Islet of Langerhans (tissue), 1 donor: ENCODE measurements around the gene ALPG.
"Not testable (repeated sequence)": the region's sequence is repeated elsewhere in the genome, so short reads cannot be mapped to it uniquely, and the experiment has no call there.

Experiments used
- FAIRE-seq: peaks from one replicate; lab custom pipeline; 2011; peaks lifted over from hg19 to GRCh38; lab: Jason Lieb, UNC

The ALPG gene

DNA sequence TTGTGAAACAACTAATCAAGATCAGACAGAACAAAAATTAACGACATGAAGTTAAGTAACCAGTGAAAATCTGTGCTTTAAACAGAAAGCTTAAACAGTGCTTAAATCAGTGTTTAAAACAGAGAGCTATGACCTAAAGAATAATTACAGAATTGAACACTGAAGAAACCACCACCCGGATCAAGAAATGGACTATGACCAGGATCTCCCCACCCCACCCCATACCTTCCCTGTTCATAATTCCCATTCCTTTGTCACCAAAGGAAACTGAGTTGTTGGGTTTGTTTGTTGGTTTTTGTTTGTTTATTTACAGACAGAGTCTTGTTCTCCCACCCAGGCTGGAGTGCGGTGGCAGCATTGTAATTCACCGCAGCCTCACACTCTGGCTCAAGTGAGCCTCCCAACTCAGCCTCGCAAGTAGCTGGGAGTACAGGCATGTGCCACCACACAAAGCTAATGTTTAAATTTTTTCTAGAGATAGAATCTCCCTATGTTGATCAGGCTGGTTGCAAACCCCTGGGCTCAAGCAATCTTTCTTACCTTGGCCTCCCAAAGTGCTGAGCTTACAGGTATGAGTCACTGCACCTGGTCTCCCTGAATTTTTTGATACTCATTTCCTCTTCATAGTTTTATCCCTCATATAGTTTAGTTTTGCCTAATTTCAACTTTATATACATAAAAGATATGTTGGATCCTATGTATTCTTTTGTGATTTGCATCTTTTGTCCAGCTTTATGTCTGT lies 8.2 kb upstream of the ALPG start:
- peak; percentile 5 for FAIRE-seq

DNA sequence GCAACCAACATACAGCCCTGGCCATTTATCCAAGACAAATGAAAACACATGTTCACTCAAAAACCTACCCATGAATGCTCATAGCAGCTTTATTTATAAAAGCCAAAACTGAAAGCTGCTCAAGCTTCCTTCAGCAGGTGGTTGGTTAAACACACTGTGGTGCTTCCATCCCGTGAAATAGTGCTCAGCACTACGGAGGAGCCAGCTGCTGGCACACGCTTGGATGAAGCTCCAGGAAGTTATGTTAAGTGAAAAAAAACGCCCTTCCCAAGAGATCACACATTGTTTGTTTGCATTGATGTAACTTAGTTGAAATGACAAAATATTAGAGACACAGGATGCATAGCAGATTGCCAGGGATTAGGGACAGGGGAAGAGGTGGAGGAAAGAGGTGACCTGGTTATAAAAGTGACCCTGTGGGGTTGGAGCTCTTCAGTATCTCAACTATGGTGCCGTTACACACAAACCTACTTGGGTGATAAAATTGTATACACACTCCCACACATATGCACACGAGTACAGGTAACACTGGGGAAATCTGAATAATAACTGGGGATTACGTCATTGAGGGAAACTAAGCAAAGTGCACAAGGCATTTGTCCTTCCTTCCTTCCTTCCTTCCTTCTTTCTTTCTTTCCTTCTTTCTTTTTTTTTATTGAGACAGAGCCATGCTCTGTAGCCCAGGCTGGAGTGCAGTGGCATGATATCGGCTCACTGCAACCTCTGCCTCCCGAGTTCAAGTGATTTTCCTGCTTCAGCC lies 6.2 kb upstream of the ALPG start:
- FAIRE-seq = peak; percentile 41

DNA sequence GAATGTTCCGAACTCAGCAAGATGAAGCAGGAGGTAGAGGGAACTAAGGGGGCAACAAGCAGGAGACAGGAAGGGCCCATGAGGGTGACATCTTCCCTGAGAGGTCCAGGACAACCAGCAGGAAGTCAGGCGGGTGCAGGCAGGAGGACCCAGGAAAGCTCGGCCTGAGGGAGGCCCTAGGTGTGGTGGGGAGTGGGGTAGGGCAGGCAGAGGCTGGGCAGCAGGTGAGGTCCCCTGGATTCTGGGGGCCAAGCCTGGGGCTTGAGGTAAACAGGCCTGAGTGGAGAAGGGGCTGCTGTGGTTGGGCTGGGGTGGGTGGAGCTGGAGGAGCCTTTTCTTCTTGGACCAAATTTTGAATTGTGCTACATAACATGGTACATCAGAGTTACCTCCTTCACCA lies 4.1 kb upstream of the ALPG start:
- FAIRE-seq = no peak

DNA sequence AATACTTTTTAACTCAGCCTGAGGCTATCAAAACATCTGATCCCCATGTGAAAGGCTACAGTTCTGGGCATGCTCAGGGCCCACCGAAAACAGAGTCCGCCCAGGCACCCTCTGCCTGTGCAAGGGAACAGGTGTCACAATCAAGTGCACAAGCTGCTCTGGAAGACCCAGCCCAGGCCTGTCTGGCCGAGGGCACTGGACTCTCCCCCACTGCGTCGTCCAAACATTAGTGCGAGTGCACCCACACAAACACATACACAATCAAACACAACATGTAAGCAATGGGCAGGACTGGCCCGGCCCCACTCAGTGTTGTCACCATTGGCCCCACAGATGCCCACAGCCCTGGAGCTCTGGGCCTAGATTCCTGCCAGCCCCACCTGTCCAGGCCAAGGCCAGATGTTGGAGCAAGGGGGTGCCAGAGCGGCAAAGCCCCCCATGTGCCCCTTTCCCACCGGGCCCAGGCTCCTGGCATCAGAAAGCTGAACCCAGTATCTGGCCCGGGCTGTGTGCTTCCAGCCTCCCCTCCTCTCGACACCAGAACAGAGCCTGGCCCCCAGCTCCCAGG lies 617 bp upstream of the ALPG start:
- FAIRE-seq = no peak

DNA sequence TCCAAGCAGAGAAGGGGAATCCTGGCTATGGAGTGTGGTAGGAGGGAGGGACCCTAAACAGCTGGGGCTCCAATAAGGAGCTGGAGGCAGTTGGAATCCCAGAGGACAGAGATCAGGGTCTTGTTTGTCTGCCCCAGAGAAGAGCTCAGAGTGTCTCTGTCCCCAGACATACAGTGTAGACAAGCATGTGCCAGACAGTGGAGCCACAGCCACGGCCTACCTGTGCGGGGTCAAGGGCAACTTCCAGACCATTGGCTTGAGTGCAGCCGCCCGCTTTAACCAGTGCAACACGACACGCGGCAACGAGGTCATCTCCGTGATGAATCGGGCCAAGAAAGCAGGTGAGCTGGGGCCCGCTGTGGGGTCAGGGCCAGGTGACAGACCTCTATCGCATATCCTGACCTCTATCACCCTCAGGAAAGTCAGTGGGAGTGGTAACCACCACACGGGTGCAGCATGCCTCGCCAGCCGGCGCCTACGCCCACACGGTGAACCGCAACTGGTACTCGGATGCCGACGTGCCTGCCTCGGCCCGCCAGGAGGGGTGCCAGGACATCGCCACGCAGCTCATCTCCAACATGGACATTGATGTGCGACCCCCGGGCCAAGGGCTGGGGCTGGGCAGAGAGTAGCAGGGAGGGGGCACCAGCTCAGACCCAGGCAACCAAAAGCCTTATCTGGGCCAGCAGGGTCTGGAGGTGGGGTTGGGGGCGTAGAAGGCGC lies 945 bp downstream of the ALPG start:
- not testable (repeated sequence) for FAIRE-seq

DNA sequence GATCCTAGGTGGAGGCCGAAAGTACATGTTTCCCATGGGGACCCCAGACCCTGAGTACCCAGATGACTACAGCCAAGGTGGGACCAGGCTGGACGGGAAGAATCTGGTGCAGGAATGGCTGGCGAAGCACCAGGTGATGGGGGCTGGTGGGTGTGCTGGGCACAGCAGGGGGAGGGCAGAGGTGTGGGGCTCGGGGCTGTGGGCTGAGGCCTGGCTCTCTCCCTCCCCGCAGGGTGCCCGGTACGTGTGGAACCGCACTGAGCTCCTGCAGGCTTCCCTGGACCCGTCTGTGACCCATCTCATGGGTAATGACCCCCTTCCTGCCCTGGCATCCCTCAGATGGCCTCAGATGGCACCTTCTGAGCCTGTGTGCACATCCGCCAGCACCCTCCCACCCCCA lies 1.6 kb downstream of the ALPG start:
- FAIRE-seq = not testable (repeated sequence)

DNA sequence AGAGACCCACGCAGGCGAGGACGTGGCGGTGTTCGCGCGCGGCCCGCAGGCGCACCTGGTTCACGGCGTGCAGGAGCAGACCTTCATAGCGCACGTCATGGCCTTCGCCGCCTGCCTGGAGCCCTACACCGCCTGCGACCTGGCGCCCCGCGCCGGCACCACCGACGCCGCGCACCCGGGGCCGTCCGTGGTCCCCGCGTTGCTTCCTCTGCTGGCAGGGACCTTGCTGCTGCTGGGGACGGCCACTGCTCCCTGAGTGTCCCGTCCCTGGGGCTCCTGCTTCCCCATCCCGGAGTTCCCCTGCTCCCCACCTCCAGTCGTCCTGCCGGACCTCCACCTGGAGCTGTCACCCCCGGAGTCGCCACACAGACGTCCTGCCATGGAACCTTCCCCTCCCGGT lies 3.0 kb downstream of the ALPG start:
- not testable (repeated sequence) for FAIRE-seq

DNA sequence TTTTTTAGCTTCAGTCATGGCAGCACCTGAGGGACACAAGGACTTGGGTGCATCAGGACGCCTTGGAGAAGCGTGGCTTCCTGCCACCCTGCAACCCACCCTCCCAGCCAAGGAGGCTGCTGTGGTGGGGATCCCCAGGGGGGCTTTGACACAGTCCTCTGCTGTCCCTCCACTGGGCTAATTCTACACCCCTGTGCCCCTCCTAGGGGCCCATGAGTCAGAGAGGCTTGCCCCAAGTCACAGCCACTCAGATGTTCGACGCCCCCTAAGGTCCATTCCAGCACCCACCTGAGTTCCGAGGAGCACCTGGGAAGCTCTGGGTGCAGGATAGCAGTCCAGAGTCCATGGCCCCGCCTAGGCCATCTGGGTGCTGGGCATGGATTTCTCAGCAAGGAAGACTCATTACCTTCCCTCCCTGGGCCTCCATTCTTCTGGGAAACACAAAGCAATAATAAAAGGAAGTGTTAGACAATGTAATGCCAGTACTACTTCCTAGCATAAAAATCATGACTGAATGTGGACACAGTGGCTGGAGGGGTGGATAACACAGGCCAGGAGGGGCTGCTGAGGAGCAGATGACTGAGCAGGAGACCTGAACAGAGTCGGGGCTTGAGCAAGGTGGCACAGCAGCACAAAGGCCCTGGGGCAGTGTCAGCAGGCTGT lies 3.7 kb downstream of the ALPG start:
- FAIRE-seq = no peak

DNA sequence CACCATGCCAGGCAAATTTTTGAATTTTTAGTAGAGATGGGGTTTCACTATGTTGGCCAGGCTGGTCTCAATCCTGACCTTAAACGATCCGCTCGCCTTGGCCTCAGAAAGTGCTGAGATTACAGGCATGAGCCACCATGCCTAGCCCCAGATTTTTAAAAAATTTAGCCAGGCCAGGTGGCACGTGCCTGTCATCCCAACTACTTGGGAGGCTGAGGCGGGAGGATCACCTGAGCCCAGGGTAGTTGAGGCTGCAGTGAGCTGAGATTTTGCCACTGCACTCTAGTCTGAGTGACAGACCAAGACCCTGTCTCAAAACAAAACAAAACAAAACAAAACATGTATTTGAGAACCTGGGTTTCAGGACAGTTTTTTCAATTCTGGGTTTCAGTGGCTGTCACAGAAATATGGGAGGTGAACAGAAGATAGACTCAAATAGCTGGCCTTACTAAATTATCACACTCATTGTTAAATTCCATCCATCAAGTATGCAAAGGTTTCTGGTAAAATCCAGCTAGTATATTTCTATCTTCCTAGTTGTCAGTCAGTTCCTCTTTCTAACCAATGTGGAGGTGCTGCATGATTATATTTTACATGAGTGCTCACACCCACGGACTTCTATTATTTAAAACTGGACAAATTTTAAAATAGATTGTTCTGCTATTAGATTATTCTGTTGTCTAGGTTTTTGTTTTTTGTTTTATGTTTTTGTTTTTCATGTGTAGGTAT lies 5.4 kb downstream of the ALPG start:
- FAIRE-seq = no peak

DNA sequence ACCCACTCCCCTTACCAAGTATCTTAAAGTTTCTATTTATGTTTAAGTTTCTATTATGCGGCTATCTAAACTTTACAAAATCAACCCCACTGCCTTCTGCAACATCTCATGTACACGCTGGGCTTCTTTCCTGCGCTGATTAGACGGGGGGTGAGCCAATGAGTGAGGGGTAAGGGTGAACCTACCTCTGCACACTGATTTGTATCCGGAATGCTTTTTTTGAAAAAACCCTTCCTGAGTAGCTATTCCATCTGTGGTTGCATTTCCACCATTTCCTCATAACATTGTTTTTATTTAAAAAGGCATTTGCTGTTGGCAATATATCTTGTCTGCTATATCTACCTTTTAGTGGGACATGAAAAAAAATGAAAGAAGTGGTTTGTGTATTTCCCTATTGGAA lies 6.3 kb downstream of the ALPG start:
- FAIRE-seq = no peak

DNA sequence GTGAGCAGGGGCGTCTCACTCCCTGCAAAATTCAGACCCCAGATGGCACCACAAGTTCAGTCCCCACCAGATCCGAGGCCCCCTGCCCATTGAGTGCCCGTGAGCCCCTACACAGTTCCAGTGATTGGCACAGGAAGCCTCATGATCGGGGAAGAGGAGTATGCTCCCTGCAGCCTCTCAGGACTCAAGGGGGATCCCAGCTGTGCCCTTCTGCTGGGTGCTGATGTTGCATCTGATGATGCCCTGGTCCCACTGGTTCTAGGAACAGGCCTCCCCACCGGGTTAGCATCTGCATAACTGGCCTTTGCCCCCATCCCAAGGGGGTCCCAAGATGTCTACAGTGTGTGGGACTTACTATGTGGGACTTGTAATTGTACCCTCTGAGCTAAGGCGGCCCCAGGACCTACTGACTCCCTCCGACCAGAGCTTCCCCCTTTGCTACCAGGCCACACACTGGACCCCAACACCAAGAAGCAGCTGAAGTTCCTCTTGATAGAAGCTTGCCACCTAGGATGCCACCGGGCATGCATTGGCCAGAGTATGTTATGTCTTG lies 8.6 kb downstream of the ALPG start:
- FAIRE-seq = no peak

DNA sequence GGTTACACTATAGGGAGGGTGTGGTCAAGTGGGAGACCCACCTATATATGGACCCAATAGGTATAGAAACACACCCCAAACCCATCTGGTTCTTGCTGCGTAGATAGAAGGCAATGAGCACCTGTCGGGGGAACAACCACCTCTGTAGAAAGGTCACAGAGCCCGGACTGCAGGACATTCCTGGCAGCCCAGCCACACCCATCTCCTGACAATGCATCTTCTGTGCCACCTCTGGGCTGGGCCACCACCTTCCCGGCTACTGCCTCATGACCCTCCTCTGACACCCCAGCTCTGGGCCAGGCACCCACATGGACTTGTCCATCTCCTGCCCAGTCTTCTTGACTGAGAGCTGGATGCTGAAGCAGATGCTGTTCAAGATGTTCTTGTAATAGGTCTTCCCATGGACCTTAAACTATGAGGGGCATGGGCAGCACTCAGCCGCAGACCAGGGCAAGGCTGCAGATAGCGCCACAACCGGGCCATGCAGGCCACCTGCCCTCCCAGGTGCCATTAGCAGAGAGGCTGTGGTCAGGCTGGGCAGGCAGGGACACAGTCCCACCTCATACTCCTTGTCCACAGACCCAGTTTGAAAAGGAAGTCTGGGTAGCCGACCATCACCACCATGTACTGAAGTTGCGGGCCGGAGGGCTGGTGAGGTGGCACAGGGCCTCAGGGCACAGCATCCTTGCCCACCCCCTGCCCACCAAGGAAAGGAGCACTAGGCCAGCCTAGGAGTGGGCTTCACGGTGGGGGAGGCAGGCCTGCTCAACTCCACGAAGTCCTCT lies 9.3 kb downstream of the ALPG start:
- FAIRE-seq = no peak

DNA sequence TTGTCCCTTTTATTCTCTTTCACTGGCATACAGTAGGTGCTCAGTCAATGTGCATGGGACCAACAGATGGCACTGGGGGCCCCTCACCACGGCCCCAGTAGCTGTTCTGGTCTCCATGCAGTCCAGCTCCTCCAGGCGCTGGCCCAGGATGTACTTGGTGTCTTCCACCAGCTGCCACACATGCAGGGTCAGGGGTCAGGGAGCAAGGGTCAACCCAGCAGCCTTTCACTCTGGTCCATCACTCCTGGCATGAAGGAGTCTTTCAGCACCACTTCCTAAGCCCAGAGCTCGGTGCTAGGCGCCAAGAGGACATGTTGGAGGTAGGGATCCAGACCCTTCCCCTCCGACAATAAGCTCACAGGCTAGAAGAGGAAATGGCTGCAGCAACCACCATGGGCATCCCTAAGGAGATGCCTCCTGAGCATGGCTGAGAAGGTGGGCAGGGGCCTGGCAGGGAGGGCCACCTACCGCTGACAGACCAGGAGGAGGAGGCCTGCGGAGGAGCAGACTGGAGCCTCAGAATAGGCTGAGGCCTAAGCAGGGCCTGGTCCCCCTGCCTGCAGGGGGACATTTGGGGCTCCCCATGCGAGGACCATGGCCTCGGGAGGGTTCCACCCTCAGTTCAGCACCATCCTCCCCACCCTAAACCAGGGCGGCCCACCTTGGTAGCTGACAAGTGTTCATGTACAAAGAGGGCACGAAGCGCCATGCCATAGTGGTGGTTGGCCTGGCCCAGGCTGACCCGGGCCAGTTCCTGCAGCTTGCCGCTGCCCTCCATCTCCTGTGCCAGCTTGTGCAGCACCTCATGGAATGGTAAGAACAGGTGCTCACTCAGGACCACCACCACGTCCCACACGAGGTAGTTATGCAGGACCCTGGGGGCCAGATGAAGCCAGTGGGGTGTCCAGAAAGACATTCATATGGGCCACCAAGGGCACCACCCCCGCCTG lies 10.2 kb downstream of the ALPG start:
- FAIRE-seq = no peak

DNA sequence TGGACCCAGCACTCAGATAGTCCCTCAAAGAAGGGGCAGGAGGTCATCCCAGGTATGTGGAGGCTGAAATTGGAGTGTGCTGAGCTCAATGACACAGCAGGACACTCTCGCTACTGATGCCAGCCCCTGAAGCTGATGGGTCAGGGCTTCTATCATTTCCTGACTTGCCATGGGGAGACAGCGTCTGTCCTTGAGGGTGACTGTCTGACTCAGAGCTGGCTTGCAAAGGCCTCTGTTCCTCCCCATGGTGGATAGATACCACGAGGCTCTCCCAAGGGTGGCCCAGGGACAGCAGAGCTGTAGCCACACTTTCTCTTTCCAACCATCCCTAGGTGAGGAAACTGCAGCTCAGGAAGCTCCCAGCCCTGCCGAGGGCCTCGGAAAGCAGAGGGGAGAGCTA lies 10.8 kb downstream of the ALPG start:
- FAIRE-seq = no peak

DNA sequence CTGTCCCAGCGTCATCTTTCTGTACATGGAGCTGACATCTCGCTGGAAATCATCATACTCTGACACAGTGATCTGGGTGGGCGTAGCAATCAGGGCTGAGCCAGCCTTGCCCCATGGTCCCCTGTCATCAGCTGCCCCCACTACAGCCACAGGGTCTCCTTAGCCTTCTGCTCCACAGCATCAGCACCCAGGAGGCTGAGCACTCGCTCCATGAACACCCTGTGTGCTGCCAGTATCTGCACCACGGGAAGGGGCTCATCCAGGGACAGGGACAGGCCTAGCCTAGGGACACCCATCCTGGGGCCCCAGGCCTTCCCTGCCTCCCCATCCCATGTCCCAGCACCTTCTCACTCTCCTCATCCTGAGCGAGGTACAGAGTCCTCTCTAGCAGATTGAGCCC lies 11.4 kb downstream of the ALPG start:
- FAIRE-seq = no peak

DNA sequence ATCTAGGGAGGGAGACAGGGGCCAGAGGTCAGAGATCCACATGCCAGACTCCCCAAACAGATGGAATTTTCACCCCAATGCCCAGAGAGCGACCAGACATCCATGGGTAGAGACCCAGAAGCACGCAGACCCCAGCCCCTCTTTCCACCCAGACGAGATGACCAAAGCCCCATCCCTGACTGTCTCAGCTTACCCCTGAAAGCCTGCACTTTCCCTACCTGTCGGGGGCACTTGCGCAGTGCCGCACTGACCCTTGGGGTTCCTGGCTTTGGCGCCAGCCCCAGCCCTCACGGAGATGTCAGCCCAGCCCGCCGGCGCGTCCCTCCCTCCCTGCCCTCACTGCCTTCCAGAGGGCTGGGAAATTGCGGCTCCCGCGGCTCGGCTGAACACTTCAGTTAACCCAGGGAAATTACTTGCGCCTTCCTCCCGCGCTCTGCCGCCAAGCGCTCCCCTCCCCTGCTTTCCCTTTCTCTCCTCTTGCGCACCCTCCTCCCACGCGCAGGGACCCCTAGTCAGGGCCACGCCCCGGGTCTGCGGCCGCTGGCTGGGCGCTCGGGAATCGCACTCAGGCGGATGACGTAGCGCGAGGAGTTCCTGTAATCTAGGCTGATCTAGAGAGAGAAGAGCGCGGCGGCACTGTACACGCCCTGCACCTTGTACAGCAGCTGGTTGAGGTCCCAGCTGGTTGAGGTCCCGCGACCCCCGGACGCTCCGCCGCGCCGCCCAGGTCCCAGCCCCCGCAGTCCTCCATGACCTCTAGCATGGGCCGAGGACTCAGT lies 12.0 kb downstream of the ALPG start:
- FAIRE-seq = no peak

DNA sequence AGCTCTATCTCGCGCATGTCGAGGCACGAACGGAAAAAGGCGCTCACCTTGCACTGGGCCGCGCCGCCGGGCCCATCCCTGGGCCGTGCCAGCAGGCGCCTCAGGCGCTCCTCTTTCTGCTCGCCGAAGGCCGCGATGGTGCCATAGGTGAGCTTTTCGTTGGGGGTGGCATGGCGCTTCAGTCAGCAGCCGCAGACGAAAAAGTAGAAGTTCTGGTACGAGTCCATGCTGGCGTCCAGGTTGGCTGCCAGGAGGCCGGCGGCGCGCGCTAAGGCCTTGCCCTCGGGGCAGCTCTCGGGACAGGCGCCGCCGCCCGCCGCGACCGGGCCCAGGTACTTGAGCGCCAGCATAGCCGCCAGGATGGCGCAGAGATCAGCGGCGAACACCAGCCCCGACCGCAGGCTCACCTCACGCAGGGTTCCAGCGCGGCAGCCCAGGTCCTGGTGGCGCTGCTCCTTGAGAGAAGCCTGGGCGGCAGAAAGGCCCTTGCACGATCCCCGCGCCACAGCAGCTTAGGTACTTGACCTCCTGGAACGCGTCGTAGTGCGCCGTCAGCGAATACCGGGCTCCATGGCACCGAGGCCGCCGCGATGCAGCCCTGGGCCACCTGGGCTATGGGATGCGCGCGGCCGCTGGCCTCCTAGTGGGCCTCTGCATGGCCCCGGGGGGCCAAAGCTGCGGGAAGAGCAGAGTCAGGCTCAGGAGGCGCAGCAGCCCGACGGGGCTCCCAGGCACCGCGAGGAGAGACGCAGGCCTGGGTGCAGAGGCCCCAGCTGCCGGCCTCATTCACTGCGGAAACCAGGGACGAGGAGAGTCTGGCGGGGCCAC lies 12.8 kb downstream of the ALPG start:
- no peak for FAIRE-seq

DNA sequence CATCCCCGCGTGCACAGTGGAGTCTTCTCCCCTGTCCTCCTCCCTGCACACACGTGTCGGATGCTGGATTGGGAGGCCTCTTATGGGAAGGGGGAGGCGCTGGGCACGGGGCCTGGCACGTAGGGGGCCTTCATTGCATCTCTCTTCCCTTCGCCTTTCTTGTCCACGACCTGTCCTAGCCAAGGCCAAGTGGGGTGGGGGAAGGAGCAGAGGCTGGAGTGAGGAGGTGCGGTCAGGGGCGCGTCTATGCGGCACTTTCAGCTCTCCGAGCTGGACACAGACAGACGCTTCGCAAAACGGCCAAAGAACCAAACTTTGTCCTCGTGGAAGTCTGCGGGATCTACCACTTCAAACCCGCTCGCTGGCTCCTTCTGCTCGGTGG lies 13.4 kb downstream of the ALPG start:
- no peak for FAIRE-seq
